Karpas-422 (cell line): ENCODE measurements around the gene PTGIS. TPM values are rescaled to one million over a fixed set of nuclear protein-coding genes. Genes with fewer than 3 reads are reported as not detected.

Source experiments
- DNase-seq: peaks from one replicate; pipeline ENCODE4 v3.0.0-alpha.2; 2015
- H2AFZ ChIP-seq: fragments of 200-600 bp; sonication (generic); 2 replicates; pipeline ENCODE4 v1.6.1; 2014; ENCODE audit warnings: antibody characterized with exemption, low read length, mixed read lengths
- H3K27ac ChIP-seq: fragments of 200-600 bp; sonication (generic); 2 replicates; pipeline ENCODE4 v1.5.1; 2014; ENCODE audit warnings: mild to moderate bottlenecking, low read length, moderate library complexity
- H3K27me3 ChIP-seq: fragments of 200-600 bp; sonication (generic); 2 replicates; pipeline ENCODE4 v1.6.1; 2014; ENCODE audit warnings: low read length, mixed read lengths
- H3K36me3 ChIP-seq: fragments of 200-600 bp; sonication (generic); 2 replicates; pipeline ENCODE4 v1.6.1; 2014; ENCODE audit warnings: low read length, mixed read lengths; ENCODE audit not compliant: insufficient read depth
- H3K4me1 ChIP-seq: fragments of 200-600 bp; sonication (generic); 2 replicates; pipeline ENCODE4 v1.6.1; 2014; ENCODE audit warnings: mild to moderate bottlenecking, low read length, mixed read lengths
- H3K4me2 ChIP-seq: fragments of 200-600 bp; sonication (generic); 2 replicates; pipeline ENCODE4 v1.6.1; 2014; ENCODE audit warnings: low read length, low read depth, mild to moderate bottlenecking; ENCODE audit not compliant: poor library complexity, severe bottlenecking
- H3K4me3 ChIP-seq: fragments of 200-600 bp; sonication (generic); 2 replicates; pipeline ENCODE4 v1.5.1; 2014; ENCODE audit warnings: mild to moderate bottlenecking, antibody characterized with exemption, low read length, mixed read lengths
- H3K79me2 ChIP-seq: fragments of 200-600 bp; sonication (generic); 2 replicates; pipeline ENCODE4 v1.6.1; 2014; ENCODE audit warnings: mild to moderate bottlenecking, low read length, mixed read lengths
- H3K9ac ChIP-seq: fragments of 200-600 bp; sonication (generic); 2 replicates; pipeline ENCODE4 v1.6.0; 2014; ENCODE audit warnings: low read length
- H3K9me2 ChIP-seq: fragments of 200-600 bp; sonication (generic), shearing (Covaris generic); replicated peaks from 2 replicates; pipeline ENCODE4 v1.6.0; 2014; ENCODE audit warnings: mild to moderate bottlenecking, low read length, moderate library complexity; ENCODE audit not compliant: insufficient read depth
- H3K9me3 ChIP-seq: fragments of 300-700, 200-600 bp; sonication (generic); 2 replicates; pipeline ENCODE4 v1.6.1; 2014; ENCODE audit warnings: low read length, mixed read lengths
- H4K20me1 ChIP-seq: fragments of 200-600 bp; sonication (generic); 2 replicates; pipeline ENCODE4 v1.6.1; 2014; ENCODE audit warnings: mild to moderate bottlenecking, antibody characterized with exemption, low read length, low read depth; ENCODE audit not compliant: insufficient read depth
- total RNA-seq: library from RNA; depleted of rRNA; stranded (reverse); fragments of >200 nt; shearing (Covaris generic); gene quantifications from 2 replicates; pipeline ENCODE4 v1.2.3, GENCODE V29; 2014; ENCODE audit warnings: low replicate concordance

The PTGIS gene
- total RNA-seq, 1 experiment from 2014 or later = not detected

- DNase-seq = no peak
- Histone ChIP-seq H3K79me2 (no peaks in the 10 kb centered on the region), H3K27me3 (no peaks in the 10 kb centered on the region), H3K9ac (no peak overlapping the region), H2AFZ (no peak overlapping the region), H3K9me3 (peaks cover 5% of the 10 kb centered on the region), H3K27ac (no peak overlapping the region), H3K9me2 (no peaks in the 10 kb centered on the region), H3K4me3 (no peak overlapping the region), H4K20me1 (no peaks in the 10 kb centered on the region), H3K4me1 (no peaks in the 10 kb centered on the region), H3K36me3 (no peaks in the 10 kb centered on the region), H3K4me2 (no peak overlapping the region)
Measured at GRCh38 chr20:49544535-49544934, 23.4 kb downstream of the PTGIS start.

GRCh38 chr20:49543858-49544437 is 24.0 kb downstream of the PTGIS start:
- H3K4me2 ChIP-seq = no peak overlapping the region
- H3K9me3 ChIP-seq = peaks cover 5% of the 10 kb centered on the region
- no peak for DNase-seq
- H3K79me2 ChIP-seq = no peaks in the 10 kb centered on the region
- no peaks in the 10 kb centered on the region for H3K36me3 ChIP-seq
- no peaks in the 10 kb centered on the region for H3K27me3 ChIP-seq
- no peak overlapping the region for H3K9ac ChIP-seq
- no peak overlapping the region for H2AFZ ChIP-seq
- H3K9me2 ChIP-seq = no peaks in the 10 kb centered on the region
- H3K27ac ChIP-seq = no peak overlapping the region
- no peaks in the 10 kb centered on the region for H3K4me1 ChIP-seq
- H4K20me1 ChIP-seq = no peaks in the 10 kb centered on the region
- H3K4me3 ChIP-seq = no peak overlapping the region

- no peak for DNase-seq
- Histone ChIP-seq H3K9me3 (peaks cover 5% of the 10 kb centered on the region), H3K4me2 (no peak overlapping the region)
Measured at GRCh38 chr20:49543071-49543857, 24.7 kb downstream of the PTGIS start.

GRCh38 chr20:49542514-49542991 is 25.4 kb downstream of the PTGIS start:
- no peak for DNase-seq
- Histone ChIP-seq H3K9me3 (peaks cover 5% of the 10 kb centered on the region), H3K9ac (no peak overlapping the region), H3K79me2 (no peaks in the 10 kb centered on the region), H2AFZ (no peak overlapping the region), H3K4me2 (no peak overlapping the region), H3K4me1 (no peaks in the 10 kb centered on the region), H3K27me3 (no peaks in the 10 kb centered on the region), H3K9me2 (no peaks in the 10 kb centered on the region), H3K27ac (no peak overlapping the region), H3K36me3 (no peaks in the 10 kb centered on the region), H4K20me1 (no peaks in the 10 kb centered on the region), H3K4me3 (no peak overlapping the region)

More at GRCh38 chr20:49543071-49543857, 24.7 kb downstream of the PTGIS start:
- Histone ChIP-seq H3K27me3 (no peaks in the 10 kb centered on the region), H3K4me1 (no peaks in the 10 kb centered on the region), H3K9ac (no peak overlapping the region), H4K20me1 (no peaks in the 10 kb centered on the region), H3K36me3 (no peaks in the 10 kb centered on the region), H2AFZ (no peak overlapping the region), H3K27ac (no peak overlapping the region), H3K79me2 (no peaks in the 10 kb centered on the region), H3K9me2 (no peaks in the 10 kb centered on the region), H3K4me3 (no peak overlapping the region)

- Histone ChIP-seq H2AFZ (no peak overlapping the region), H4K20me1 (no peaks in the 10 kb centered on the region), H3K27ac (no peak overlapping the region), H3K9me3 (peaks cover 5% of the 10 kb centered on the region), H3K36me3 (no peaks in the 10 kb centered on the region), H3K4me1 (no peaks in the 10 kb centered on the region), H3K9ac (no peak overlapping the region), H3K4me2 (no peak overlapping the region), H3K4me3 (no peak overlapping the region), H3K79me2 (no peaks in the 10 kb centered on the region), H3K27me3 (no peaks in the 10 kb centered on the region), H3K9me2 (no peaks in the 10 kb centered on the region)
- peak; percentile 94 for DNase-seq
Measured at GRCh38 chr20:49541733-49542513, 26.0 kb downstream of the PTGIS start.

GRCh38 chr20:49540687-49541435 is 27.1 kb downstream of the PTGIS start:
- H3K4me2 ChIP-seq = no peak overlapping the region
- no peak overlapping the region for H3K4me3 ChIP-seq
- H3K27ac ChIP-seq = no peak overlapping the region
- no peaks in the 10 kb centered on the region for H4K20me1 ChIP-seq
- peaks cover 5% of the 10 kb centered on the region for H3K9me3 ChIP-seq
- H3K36me3 ChIP-seq = no peaks in the 10 kb centered on the region
- H3K79me2 ChIP-seq = no peaks in the 10 kb centered on the region
- H3K4me1 ChIP-seq = no peaks in the 10 kb centered on the region
- no peak overlapping the region for H2AFZ ChIP-seq
- H3K9ac ChIP-seq = no peak overlapping the region
- no peak for DNase-seq
- H3K9me2 ChIP-seq = no peaks in the 10 kb centered on the region
- H3K27me3 ChIP-seq = no peaks in the 10 kb centered on the region

- no peaks in the 10 kb centered on the region for H3K9me2 ChIP-seq
- H3K9me3 ChIP-seq = peaks cover 2% of the 10 kb centered on the region
- no peaks in the 10 kb centered on the region for H3K27me3 ChIP-seq
- H3K4me2 ChIP-seq = no peak overlapping the region
- no peaks in the 10 kb centered on the region for H4K20me1 ChIP-seq
- no peaks in the 10 kb centered on the region for H3K79me2 ChIP-seq
- no peaks in the 10 kb centered on the region for H3K36me3 ChIP-seq
- no peak overlapping the region for H2AFZ ChIP-seq
- no peak for DNase-seq
- H3K27ac ChIP-seq = no peak overlapping the region
- no peak overlapping the region for H3K4me3 ChIP-seq
- no peak overlapping the region for H3K9ac ChIP-seq
- no peaks in the 10 kb centered on the region for H3K4me1 ChIP-seq
Measured at GRCh38 chr20:49540232-49540620, 27.7 kb downstream of the PTGIS start.
